IPS-NIHi7 (cell line): ENCODE measurements around the gene MARCHF4.

ENCODE experiments used
- DNase-seq: peaks from one replicate; pipeline ENCODE4 v3.0.0; 2012; ENCODE audit warnings: mixed read lengths; ENCODE audit errors: extremely low spot score

MARCHF4 gene

DNA sequence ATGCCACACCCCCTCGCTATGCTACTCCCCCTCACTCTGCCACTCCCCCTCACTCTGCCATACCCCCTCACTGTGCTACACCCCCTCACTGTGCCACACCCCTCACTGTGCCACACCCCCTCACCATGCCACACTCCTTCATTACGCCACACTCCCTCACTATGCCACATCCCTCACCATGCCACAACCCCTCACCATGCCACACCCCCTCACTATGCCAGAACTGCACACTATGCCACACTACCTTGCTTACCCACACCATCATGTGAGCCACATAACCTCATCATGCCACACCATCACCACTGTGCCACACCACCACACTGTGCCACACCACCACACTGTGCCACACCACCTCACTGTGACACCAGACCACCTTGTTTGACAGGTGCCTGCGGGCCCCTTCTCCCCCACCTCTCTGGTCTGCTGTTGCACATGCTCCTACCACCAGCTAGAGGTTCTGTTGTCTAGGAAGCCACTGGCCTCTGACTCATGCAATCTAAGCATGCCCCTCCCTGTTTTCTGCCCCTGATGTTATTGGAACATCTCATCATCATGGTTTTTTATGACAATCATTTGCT lies 22.0 kb downstream of the MARCHF4 start:
- no peak for DNase-seq

DNA sequence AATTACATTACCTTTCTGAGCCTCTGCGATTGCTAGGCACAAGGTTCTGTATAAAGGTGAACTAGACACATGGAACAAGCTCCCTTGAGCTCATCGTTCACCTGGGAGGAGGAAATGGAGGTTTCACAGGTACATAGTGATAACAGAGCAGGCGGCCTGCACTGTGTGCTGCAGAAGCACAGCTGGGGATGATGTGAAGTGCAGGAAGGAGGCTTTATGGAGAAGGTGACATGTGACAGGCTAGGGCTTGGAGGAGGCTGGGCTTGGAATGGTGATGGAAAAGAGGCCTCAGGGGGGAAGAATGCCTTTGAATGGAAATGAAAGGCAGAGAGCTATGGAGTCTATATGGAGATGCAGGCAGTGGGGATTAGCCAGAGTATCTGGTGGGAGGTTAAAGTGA lies 22.9 kb downstream of the MARCHF4 start:
- DNase-seq: peak; percentile 56

DNA sequence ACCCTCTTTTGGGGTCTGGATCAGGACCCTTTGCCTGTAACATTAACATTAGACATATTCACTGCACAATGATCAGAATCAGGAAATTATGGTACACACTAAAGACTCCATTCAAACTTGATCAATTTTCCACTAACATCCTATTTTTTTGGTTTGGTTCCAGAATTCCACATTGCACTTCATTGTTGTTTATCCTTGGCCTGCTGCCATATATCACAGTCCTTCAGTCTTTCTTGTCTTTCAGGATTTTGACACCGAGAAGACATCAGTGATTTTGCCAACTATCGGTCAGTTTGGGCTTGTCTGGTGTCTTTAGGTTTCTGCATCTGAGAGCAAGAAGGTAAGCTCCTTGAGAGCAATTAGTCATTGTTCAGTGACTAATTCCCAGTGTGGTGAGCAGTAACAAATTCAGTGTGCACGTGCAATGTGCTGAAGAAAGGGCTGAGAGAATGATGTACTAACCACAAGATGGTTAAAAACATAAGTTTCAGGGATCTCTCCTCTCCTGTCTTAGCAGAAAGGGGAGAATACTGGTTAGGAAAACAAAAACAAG lies 23.5 kb downstream of the MARCHF4 start:
- no peak for DNase-seq

DNA sequence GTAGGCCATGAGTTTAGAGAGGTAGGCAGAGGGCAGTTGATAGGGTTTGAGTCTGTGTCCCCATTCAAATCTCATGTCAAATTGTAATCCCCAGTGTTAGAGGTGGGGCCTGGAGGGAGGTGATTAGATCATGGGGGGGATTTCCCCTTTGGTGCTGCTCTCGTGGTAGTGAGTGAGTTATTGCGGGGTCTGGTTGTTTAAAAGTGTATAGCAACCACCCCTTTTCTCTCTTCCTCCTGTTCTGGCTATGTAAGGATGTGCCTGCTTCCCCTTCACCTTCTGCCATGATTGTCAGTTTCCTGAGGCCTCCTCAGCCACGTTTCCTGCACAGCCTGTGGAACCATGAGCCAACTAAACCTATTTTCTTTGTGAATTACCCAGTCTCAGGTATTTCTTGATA lies 25.5 kb downstream of the MARCHF4 start:
- DNase-seq: no peak

DNA sequence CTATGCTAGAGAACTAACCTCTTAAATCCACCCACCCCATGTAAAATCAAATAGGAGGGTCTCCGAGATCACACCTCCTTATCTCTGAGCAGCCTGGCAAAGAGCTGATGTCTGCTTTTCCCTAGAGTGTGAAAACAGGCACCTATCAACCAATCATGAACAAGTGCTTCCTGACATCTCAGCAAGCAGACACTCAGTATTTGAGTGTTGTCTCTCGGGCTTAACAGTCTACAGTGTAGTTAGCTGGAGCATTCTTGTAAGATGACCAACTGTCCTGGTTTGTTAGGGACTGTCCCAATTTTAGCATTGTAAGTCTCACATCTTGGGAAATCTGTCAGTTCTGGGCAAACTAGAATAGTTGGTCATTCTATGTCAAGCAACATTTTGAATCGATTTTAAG lies 26.4 kb downstream of the MARCHF4 start:
- DNase-seq: peak; percentile 33

DNA sequence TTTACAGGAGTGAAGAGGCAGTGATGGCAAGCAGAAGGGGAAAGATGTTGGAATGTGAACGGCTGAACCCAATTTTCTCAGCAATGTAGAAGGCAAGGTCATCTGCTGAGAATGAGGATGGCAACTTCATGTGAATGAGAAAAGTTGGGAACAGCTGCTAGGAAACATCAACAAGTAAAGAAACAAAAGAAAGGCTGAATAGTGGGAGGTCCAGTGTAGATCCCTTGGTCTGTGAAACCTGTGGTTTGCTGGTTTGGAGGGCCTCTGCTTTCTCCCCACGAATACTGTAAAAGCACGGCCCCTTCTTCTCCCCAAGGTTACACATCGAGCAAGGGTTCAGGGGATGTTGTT lies 27.4 kb downstream of the MARCHF4 start:
- DNase-seq: no peak

DNA sequence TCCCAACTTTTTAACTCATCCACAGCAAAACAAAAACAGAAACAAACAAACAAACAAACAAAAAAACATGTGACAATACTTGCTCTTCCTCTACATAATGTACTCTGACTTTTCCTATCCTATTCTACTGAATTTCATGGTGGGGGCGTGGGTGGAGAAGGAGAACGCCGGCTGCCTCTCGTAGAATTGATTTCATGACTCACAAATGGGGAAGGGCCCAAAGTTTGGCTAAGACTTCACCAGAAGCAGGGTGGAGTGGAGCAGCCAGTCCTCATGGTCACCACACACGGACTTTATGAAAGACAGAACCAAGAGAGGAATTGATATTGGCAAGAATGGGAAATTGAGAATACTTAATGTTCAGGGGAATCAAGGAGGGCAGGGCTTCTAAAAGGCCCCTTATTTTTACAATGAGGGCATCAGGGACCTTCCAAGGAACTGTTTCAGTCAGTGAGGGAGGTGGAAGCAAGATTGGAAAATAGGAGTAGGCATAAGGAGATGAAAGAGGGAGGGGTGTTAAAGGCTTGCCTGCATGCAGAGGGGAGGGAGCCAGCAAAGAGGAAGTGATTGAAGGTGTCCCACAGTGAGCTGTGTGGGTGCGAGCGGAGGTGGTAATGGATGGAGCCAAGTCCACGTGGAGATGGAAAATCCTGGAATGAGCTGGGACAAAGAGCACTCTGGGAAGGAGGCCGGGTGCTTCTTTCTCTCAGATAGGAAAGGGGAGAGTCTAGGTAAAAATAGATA lies 27.9 kb downstream of the MARCHF4 start:
- DNase-seq: no peak

DNA sequence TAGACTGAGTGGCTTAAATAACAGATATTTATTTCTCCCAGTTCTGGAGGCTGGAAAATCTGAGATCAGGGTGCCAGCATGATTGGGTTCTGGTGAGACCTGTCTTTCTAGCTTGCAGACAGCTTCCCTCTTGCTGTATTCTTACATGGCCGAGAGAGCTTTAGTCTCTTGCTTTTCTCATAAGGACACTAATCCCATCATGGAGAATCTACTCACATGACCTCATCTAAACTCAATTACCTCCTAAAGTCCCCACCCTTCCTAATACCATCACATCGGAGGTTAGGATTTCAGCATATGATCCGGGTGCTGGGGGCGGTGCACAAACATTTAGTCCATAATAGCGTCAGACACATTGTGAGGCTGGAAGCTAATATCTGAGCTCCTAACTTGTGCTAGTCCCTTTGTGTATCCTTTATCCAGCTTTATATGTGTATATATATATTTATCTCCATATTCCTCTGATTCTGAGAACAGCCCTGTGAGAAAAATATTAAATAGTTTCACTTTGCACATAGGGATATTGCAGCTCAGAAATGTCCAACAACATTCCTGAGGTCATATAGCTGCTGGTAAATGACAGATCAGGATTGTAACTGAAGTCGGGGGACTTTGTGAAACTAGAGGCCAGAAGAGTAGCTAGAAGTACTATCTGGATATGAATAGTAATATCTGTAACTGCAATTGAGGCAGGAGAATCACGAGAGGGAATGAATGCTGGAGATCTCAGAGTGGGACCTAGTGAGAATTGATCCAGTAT lies 28.9 kb downstream of the MARCHF4 start:
- DNase-seq: no peak

DNA sequence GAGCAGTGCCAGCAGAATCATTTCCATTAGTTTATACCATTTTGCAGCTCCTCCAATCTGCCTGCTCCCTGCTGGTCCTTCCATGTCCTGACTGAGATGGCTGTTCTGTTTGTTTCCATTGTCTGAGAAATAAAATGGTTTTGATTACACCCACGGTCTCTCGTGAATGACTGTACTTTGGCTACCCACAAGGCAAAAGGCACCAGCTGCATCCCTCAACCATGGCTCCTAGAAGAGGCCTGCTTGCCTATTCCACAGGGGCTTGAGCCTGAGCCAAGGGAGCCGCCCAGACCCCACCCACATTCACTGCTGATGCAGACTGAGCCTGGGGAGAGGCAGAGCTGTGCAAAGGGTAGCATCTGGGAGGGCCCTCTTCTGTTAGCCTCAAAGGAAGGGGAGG lies 31.2 kb downstream of the MARCHF4 start:
- no peak for DNase-seq

DNA sequence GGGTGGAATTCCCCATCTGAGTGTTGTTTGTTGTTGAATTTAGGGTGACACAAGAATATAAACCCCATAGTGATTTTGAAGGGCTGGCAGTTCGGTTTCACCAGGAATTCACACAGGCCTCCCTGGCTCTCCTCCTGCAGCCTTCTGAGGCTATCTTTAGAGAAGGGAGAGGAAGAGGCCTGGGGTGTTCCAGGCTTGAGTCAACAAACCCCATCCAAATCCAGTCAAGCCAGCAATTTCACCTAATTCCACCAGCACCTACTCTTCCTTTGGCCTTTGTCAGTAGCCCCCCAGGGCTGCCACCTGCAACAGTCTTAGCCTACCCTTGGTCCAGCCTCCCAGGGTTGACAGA lies 32.0 kb downstream of the MARCHF4 start:
- DNase-seq: no peak

DNA sequence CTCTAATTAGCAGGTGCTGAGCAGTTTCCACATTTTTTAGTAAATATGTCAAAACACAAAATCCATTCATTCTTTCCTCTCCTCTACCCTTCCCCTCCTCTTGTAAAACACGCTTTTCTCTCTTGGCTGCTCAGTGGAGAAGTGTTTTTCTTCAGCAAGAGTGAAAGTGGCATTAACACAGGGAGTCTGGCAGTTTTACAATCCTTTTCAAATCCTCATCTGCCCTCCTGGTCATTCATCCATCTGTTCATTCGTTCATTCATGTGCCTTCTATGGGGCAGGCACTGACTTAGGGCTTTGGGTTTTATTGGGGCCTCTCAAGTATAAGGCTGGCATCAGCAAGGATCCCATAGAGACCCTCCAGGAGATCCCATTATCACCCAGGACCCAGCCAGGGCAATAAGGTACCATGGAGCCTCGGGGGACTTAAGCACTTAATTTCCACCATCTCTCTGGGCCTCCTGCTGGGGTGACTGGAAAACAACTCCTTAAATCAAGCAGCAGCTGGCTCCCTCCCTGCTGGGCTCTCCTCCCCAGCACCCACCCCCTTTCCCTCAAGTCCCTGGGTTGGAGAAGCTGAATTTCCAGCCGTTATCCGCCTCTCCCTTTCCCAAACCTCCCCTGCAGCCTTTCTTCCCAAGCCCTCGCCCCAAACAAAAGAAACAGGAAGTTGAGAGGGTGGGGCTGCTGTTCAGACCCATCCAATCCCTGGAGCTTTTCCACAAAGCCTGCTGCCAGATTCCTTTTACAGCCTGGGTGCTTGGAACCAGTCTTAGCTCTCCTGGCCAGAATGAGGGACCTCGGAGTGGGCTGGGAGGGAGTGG lies 32.6 kb downstream of the MARCHF4 start:
- peak; percentile 89 for DNase-seq

DNA sequence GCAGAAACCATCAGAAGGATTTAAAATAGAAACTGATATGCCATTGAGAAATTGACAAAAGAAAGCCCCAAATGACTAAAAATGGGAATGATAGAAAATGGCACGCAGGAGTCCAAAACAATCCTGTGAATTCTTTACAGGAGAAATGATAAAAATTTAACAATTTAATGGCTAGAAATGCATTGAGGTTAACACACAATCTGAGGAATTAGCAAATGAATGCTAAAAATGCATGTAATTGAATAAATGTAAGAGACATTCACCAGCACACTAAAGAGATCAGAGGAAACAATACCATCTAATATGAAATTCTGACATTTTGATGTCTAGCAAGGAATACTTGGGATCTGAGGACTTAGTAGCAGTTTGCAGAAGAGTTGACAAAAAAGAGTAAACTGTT lies 37.0 kb downstream of the MARCHF4 start:
- DNase-seq: no peak

DNA sequence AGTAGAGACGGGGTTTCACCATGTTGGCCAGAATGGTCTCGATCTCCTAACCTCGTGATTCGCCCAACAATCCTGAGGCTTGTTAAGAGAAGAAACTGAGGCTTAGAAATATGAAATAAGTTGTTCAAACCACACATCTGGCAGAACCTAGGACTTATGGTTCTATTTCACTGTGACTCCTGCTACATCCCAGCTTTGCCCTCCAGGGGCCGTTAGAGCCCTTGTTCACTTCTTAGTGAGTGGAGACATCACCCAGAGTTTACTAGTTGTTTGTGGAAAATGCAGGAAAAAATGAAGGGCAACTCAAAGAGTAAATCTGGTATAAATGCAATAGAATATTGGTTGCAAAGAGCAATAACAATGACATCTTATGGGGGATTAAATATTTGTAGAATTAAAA lies 43.9 kb downstream of the MARCHF4 start:
- DNase-seq: peak; percentile 51

DNA sequence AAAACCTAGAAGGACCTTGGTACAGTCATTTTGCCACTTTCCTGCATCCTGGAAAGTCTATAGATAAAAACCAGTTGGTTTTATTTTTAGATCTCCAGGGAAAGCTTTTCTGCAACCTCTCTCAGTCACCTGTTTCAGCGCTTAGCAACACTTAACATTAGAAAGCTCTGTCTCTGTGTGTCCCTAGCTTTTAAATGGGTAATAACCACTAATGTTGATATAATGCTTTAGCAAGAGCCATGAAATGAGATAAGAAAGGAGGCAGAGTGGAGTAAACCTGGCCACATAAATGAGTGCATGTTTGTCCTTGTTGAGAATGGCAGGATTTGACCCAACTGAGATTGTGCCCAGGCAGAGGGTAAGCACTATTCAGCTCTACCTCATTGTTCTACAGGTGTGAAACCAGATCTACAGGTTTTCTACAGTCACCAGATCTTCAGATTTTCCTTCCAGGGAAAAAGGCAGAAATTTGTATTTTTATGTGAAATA lies 44.8 kb downstream of the MARCHF4 start:
- no peak for DNase-seq
